ENCODE results near the gene HOXA4.

HOXA4 gene

GRCh38 chr7:27105301-27106031 is 25.1 kb downstream of the HOXA4 start:
- in situ Hi-C loops (cut with MboI; ENCODE audit: low pct_unique_long_range_greater_than_20kb, low sequenced_read_pairs, unreplicated experiment) = no loop called here
- no peak for TF ChIP-seq CTCF (IDR thresholded peaks at IDR 0.05; ENCODE audit: extremely low read depth, insufficient read depth, missing control alignments)
- no peak for DNase-seq (ENCODE audit: low spot score)

- in situ Hi-C loops (cut with MboI; ENCODE audit: low pct_unique_long_range_greater_than_20kb, low sequenced_read_pairs, unreplicated experiment) = no loop called here
- TF ChIP-seq CTCF (IDR thresholded peaks at IDR 0.05; ENCODE audit: extremely low read depth, insufficient read depth, missing control alignments) = no peak
- no peak for DNase-seq (ENCODE audit: low spot score)
These were observed 26.1 kb downstream of the HOXA4 start for GRCh38 chr7:27104341-27105058.

GRCh38 chr7:27103489-27104226 is 26.9 kb downstream of the HOXA4 start:
- in situ Hi-C loops (cut with MboI; ENCODE audit: low pct_unique_long_range_greater_than_20kb, low sequenced_read_pairs, unreplicated experiment) = no loop called here
- no peak for TF ChIP-seq CTCF (IDR thresholded peaks at IDR 0.05; ENCODE audit: extremely low read depth, insufficient read depth, missing control alignments)
- DNase-seq (ENCODE audit: low spot score) = no peak

GRCh38 chr7:27102581-27103442 is 27.7 kb downstream of the HOXA4 start, which contains the start of gene HOXA2:
Gene HOXA2 (minus strand): TSS chr7:27102683. CDS start chr7:27102500, 183 bp downstream.
- in situ Hi-C loops (cut with MboI; ENCODE audit: low pct_unique_long_range_greater_than_20kb, low sequenced_read_pairs, unreplicated experiment) = no loop called here
- TF ChIP-seq CTCF (IDR thresholded peaks at IDR 0.05; ENCODE audit: extremely low read depth, insufficient read depth, missing control alignments) = no peak
- no peak for DNase-seq (ENCODE audit: low spot score)

- no peak for TF ChIP-seq CTCF (IDR thresholded peaks at IDR 0.05; ENCODE audit: extremely low read depth, insufficient read depth, missing control alignments)
- in situ Hi-C loops (cut with MboI; ENCODE audit: low pct_unique_long_range_greater_than_20kb, low sequenced_read_pairs, unreplicated experiment) = no loop called here
- DNase-seq (ENCODE audit: low spot score) = no peak
These were observed 28.5 kb downstream of the HOXA4 start for GRCh38 chr7:27101957-27102580.
